Hepatocyte (in vitro differentiated cells): ENCODE results near the gene WLS. TPM values are rescaled to one million over a fixed set of nuclear protein-coding genes. Genes with fewer than 3 reads are reported as not detected.

Experiments
- DNase-seq: peaks from one replicate; pipeline ENCODE4 v3.0.0-alpha.2; 2016; ENCODE audit warnings: low spot score
- H2AFZ ChIP-seq: fragments of 200-600 bp; sonication (generic); 2 replicates; pipeline ENCODE4 v1.6.0; 2016; ENCODE audit warnings: antibody characterized with exemption, mild to moderate bottlenecking
- H3K27ac ChIP-seq: fragments of 200-600 bp; sonication (generic); 2 replicates; pipeline ENCODE4 v1.5.1; 2016; ENCODE audit warnings: mild to moderate bottlenecking
- H3K27me3 ChIP-seq: fragments of 200-600 bp; sonication (generic); 2 replicates; pipeline ENCODE4 v1.6.1; 2016
- H3K36me3 ChIP-seq: fragments of 200-600 bp; sonication (generic); replicated peaks from 2 replicates; pipeline ENCODE4 v1.5.1; 2016; ENCODE audit warnings: low read depth; ENCODE audit not compliant: insufficient read depth
- H3K4me1 ChIP-seq: fragments of 200-600 bp; sonication (generic); 2 replicates; pipeline ENCODE4 v1.5.1; 2016; ENCODE audit warnings: mild to moderate bottlenecking, moderate library complexity; ENCODE audit not compliant: insufficient read depth
- H3K4me2 ChIP-seq: fragments of 200-600 bp; sonication (generic); 2 replicates; pipeline ENCODE4 v1.6.0; 2016
- H3K4me3 ChIP-seq: fragments of 200-600 bp; sonication (generic); 2 replicates; pipeline ENCODE4 v1.5.1; 2016; ENCODE audit warnings: mild to moderate bottlenecking
- H3K79me2 ChIP-seq: fragments of 200-600 bp; sonication (generic); 2 replicates; pipeline ENCODE4 v1.6.0; 2017; ENCODE audit warnings: mild to moderate bottlenecking
- H3K9me2 ChIP-seq: fragments of 200-600 bp; sonication (generic); replicated peaks from 2 replicates; pipeline ENCODE4 v1.6.0; 2017; ENCODE audit warnings: mild to moderate bottlenecking; ENCODE audit not compliant: insufficient read depth
- H3K9me3 ChIP-seq: fragments of 200-600 bp; sonication (generic); 2 replicates; pipeline ENCODE4 v1.5.1; 2016; ENCODE audit warnings: low read depth, mild to moderate bottlenecking
- H4K20me1 ChIP-seq: fragments of 200-600 bp; sonication (generic); 2 replicates; pipeline ENCODE4 v1.6.0; 2016; ENCODE audit warnings: mild to moderate bottlenecking; ENCODE audit not compliant: insufficient read depth, poor library complexity, severe bottlenecking
- EZH2 ChIP-seq: fragments of 200-600 bp; sonication (generic); IDR thresholded peaks from 2 replicates; pipeline ENCODE4 v1.6.1; 2016; ENCODE audit warnings: antibody characterized with exemption, mild to moderate bottlenecking, borderline replicate concordance
- EZH2phosphoT487 ChIP-seq: fragments of 200-600 bp; sonication (generic); IDR thresholded peaks from one replicate; pipeline ENCODE4 v1.6.1; 2018; ENCODE audit warnings: antibody characterized with exemption, mild to moderate bottlenecking, low read depth, moderate library complexity; ENCODE audit not compliant: unreplicated experiment, severe bottlenecking
- WGBS: methylation state at CpG from one replicate; pipeline ENCODE4 v1.1.6; 2016; ENCODE audit warnings: low lambda C conversion rate; ENCODE audit errors: missing lambda C conversion rate; 5-methylcytosine and 5-hydroxymethylcytosine counted together
- polyA plus RNA-seq: library from polyadenylated mRNA; unstranded; fragments of >200 nt; fragmentation: Nextera tagmentation; extraction: Ambion mirVana; gene quantifications from 2 replicates; pipeline ENCODE4 v1.2.1, GENCODE V29; 2016
- total RNA-seq: library from RNA; depleted of rRNA; stranded (reverse); fragments of >200 nt; gene quantifications from 2 replicates; pipeline ENCODE4 v1.2.3, GENCODE V29; 2014
- TF ChIP-seq, protein P1 (sequence below): fragments of 200-600 bp; sonication (generic); IDR thresholded peaks from 2 replicates; pipeline ENCODE4 v1.5.1; 2016; ENCODE audit warnings: antibody characterized with exemption, mild to moderate bottlenecking; ENCODE audit not compliant: poor library complexity

The WLS gene
- total and polyA plus RNA-seq, 2 experiments from 2014 or later: 79.9 to 102 TPM

DNA sequence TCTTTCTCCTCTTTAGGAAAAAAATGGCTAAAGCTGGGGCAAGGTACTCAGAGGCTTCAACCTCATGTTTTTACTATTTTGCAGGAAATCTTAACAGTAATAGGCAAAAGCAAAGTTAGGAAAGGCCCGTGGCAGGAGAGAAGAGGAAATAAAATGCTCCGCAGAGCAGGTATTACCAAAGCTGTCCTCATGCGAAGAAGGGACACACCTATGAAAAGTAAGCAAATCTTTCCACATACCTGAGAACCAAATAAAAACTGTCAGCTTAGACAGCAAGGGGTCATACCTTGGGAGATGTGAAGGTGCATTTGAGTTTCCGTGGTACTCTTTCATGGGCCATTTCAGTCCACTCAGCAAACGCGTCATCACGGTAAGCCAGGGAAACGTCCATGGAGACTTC lies 73.5 kb downstream of the WLS start:
- no peaks in the 10 kb centered on the region for H3K9me3 ChIP-seq
- no peaks in the 10 kb centered on the region for H4K20me1 ChIP-seq
- no peak overlapping the region for H3K4me3 ChIP-seq
- peaks cover 3% of the 10 kb centered on the region for H3K79me2 ChIP-seq
- DNase-seq: no peak
- H3K27me3 ChIP-seq: no peaks in the 10 kb centered on the region
- H3K4me2 ChIP-seq: peak overlapping the region; percentile 1
- TF ChIP-seq EZH2phosphoT487 (no peak), EZH2 (no peak)
- TF ChIP-seq, protein P1, sequence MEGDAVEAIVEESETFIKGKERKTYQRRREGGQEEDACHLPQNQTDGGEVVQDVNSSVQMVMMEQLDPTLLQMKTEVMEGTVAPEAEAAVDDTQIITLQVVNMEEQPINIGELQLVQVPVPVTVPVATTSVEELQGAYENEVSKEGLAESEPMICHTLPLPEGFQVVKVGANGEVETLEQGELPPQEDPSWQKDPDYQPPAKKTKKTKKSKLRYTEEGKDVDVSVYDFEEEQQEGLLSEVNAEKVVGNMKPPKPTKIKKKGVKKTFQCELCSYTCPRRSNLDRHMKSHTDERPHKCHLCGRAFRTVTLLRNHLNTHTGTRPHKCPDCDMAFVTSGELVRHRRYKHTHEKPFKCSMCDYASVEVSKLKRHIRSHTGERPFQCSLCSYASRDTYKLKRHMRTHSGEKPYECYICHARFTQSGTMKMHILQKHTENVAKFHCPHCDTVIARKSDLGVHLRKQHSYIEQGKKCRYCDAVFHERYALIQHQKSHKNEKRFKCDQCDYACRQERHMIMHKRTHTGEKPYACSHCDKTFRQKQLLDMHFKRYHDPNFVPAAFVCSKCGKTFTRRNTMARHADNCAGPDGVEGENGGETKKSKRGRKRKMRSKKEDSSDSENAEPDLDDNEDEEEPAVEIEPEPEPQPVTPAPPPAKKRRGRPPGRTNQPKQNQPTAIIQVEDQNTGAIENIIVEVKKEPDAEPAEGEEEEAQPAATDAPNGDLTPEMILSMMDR: no peak
- WGBS: 80% methylated on average over 8 of the region's 8 CpGs
- H3K27ac ChIP-seq: peak overlapping the region; percentile 48
- H3K9me2 ChIP-seq: no peaks in the 10 kb centered on the region
- no peak overlapping the region for H2AFZ ChIP-seq
- H3K4me1 ChIP-seq: no peaks in the 10 kb centered on the region
- H3K36me3 ChIP-seq: no peaks in the 10 kb centered on the region

DNA sequence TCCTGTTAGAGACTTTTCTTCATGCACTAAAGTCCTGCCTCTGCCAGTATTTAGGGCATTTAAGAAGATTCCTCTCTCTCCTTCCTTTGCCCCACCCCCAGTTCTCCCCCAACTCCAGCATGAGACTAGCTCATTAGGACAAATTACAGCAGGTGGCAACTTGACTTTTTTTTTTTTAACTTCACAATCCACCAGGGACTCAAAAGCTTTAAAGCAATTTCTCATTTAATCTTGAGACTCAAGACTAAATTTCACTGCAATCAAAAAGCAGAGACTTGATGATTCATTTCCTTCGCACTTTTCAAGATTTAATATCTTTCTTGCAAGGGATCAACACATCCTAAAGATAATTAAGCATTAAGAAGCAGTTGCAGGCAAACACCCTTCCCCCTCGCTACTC lies 74.9 kb downstream of the WLS start:
- TF ChIP-seq EZH2phosphoT487 (no peak), EZH2 (no peak)
- TF ChIP-seq, protein P1: no peak
- no peaks in the 10 kb centered on the region for H3K4me1 ChIP-seq
- no peak for DNase-seq

DNA sequence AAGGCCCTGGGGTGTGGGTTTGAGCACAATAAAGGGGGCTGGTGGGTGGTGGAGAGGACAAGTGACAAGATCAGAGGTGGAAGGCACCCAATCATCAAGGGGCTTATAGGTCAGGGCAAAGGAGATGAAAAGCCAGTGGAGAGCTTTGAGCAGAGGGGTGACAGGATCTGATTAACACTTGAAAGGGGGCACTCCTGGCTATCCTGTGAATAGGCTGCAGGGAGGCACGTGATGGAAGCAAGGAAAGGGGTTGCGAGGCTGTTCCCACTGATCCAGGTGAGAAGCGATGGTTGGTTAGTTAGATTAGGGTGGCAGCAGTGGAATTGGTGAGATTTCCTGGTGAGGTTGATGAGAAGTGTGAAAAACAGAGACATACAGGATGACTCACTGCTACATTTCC lies 80.6 kb downstream of the WLS start:
- Histone ChIP-seq H2AFZ (no peak overlapping the region), H4K20me1 (no peaks in the 10 kb centered on the region), H3K9me3 (no peaks in the 10 kb centered on the region), H3K9me2 (no peaks in the 10 kb centered on the region), H3K27ac (no peak overlapping the region), H3K4me2 (no peak overlapping the region), H3K36me3 (peaks cover 4% of the 10 kb centered on the region), H3K27me3 (no peaks in the 10 kb centered on the region), H3K79me2 (no peaks in the 10 kb centered on the region), H3K4me1 (no peaks in the 10 kb centered on the region), H3K4me3 (no peak overlapping the region)
- 94% methylated on average over 3 of the region's 3 CpGs for WGBS
- no peak for TF ChIP-seq EZH2phosphoT487
- TF ChIP-seq EZH2: no peak
- TF ChIP-seq, protein P1: no peak
- DNase-seq: no peak

More for the DNA sequence above, 74.9 kb downstream of the WLS start:
- Histone ChIP-seq H4K20me1 (no peaks in the 10 kb centered on the region), H3K36me3 (no peaks in the 10 kb centered on the region), H2AFZ (no peak overlapping the region), H3K27ac (no peak overlapping the region), H3K9me3 (no peaks in the 10 kb centered on the region), H3K27me3 (no peaks in the 10 kb centered on the region), H3K79me2 (no peaks in the 10 kb centered on the region), H3K9me2 (no peaks in the 10 kb centered on the region), H3K4me2 (no peak overlapping the region), H3K4me3 (no peak overlapping the region)
- 97% methylated on average over 2 of the region's 2 CpGs for WGBS

DNA sequence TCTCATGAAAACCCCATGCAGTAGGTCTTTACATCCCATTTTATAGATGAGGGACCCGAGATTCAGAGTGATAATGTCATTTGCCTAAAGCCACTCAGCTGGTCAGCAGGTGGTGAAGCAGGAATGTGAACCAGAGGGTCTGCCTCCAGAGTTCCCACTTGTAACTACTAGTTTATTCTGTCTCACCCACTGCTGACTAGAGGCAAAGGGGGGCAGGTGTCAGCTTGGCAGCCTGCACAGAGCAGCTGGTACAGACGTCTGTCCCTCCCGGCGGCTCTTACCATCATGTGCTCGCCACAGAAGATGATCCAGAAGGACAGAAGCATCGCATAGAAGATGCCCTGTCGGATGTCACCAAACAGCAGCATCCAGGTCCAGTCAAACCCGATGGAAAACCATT lies 82.4 kb downstream of the WLS start:
- Histone ChIP-seq H3K4me2 (no peak overlapping the region), H3K9me2 (no peaks in the 10 kb centered on the region), H3K79me2 (no peaks in the 10 kb centered on the region), H3K9me3 (no peaks in the 10 kb centered on the region), H2AFZ (no peak overlapping the region), H3K36me3 (peaks cover 4% of the 10 kb centered on the region), H3K27ac (no peak overlapping the region), H3K4me1 (peaks cover 10% of the 10 kb centered on the region), H3K27me3 (no peaks in the 10 kb centered on the region), H3K4me3 (no peak overlapping the region), H4K20me1 (no peaks in the 10 kb centered on the region)
- WGBS: 92% methylated on average over 8 of the region's 8 CpGs
- DNase-seq: no peak
- TF ChIP-seq EZH2 (no peak), EZH2phosphoT487 (no peak)
- TF ChIP-seq, protein P1: no peak
